Adrenal gland (tissue), 12 donors: ENCODE measurements around the gene SMIM15. TPM values are rescaled to one million over a fixed set of nuclear protein-coding genes. Genes with fewer than 3 reads are reported as not detected.

Experiments
- DNase-seq, 7 donors: peaks; one replicate each; pipeline ENCODE4 v3.0.0-alpha.2; 2019 to 2020
- H3K27ac ChIP-seq, 5 donors: fragments of 200-600 bp; sonication (generic) in 4 of 5; 1 replicate in 3 of 5; 2 replicates in 2 of 5; pipeline versions ENCODE4 v1.5.1 to v1.8.0; 2016 to 2020; ENCODE audit warnings: mild to moderate bottlenecking in 1 of 5
- H3K27me3 ChIP-seq: fragments of 200-600 bp; 2 replicates; pipeline ENCODE4 v1.8.0; 2021
- H3K36me3 ChIP-seq, 2 donors: fragments of 200-600 bp; replicated peaks in 1 of 2; 1 replicate in 1 of 2; 2 replicates in 1 of 2; pipeline versions ENCODE4 v1.5.1 to v1.8.0; 2018 to 2022
- H3K4me1 ChIP-seq, 2 donors: fragments of 200-600 bp; replicated peaks in 1 of 2; 1 replicate in 1 of 2; 2 replicates in 1 of 2; pipeline versions ENCODE4 v1.5.1 to v1.8.0; 2018 to 2021
- H3K4me3 ChIP-seq, 4 donors: fragments of 200-600 bp; sonication (generic) in 3 of 4; one replicate each; pipeline ENCODE4 v1.5.1; 2016 to 2018
- H3K9me3 ChIP-seq, 3 donors: fragments of 200-600 bp; sonication (generic) in 1 of 3; replicated peaks in 1 of 3; 1 replicate in 2 of 3; 2 replicates in 1 of 3; pipeline versions ENCODE4 v1.5.1 to v1.8.0; 2016 to 2021
- POLR2A ChIP-seq, 2 donors: fragments of 450-650 bp; IDR thresholded peaks; one replicate each; pipeline ENCODE4 v1.6.1; 2017; ENCODE audit warnings: antibody characterized with exemption in 2 of 2, mild to moderate bottlenecking in 2 of 2, moderate library complexity in 1 of 2
- WGBS, 4 donors: extraction: QIAGEN DNeasy Blood & Tissue Kit in 2 of 4; methylation state at CpG; one replicate each; pipeline versions ENCODE4 v1.1.5 to v1.1.7; 2013 to 2017; 5-methylcytosine and 5-hydroxymethylcytosine counted together
- intact Hi-C, 2 donors: fragments of 100-400 bp; cut with DNase I; formaldehyde crosslinking; loops; one replicate each; pipeline versions ENCODE4 v1.14.1 to v1.15.0; 2022 to 2023
- polyA plus RNA-seq, 3 donors: library from polyadenylated mRNA; stranded (reverse); fragments of 200-250 nt in 2 of 3; fragments of 350-450 nt in 1 of 3; fragmentation: Illumina TruSeq in 1 of 3; extraction: RNeasy Lipid Tissue Mini Kit (QIAGEN cat#74804) in 1 of 3; gene quantifications; one replicate each; pipeline ENCODE4 v1.2.3, GENCODE V29; 2013 to 2014
- total RNA-seq, 9 donors: library from RNA; depleted of rRNA in 4 of 9; stranded (reverse); fragments of >200 nt in 4 of 9; fragments of 120-200 nt in 1 of 9; fragmentation: NEBNext Ultra II Directional in 1 of 9; extraction: Animal tissue kit (Norgen Biotek cat#: 25700) in 1 of 9; gene quantifications; one replicate each; pipeline versions ENCODE4 v1.1.0 to v1.2.4, GENCODE V29; 2013 to 2023
- TF ChIP-seq, protein P1 (sequence below), 6 experiments: fragments of 450-650 bp in 4 of 6; fragments of 200-600 bp in 2 of 6; sonication (generic) in 1 of 6; IDR thresholded peaks; 1 replicate in 5 of 6; 2 replicates in 1 of 6; pipeline versions ENCODE4 v1.5.1 to v1.8.0; 2016 to 2021; ENCODE audit warnings: antibody characterized with exemption in 6 of 6, mild to moderate bottlenecking in 2 of 6, moderate library complexity in 1 of 6
- donor health status: healthy with polysubstance abuse.
- donor health status: Bipolar disorder and iron deficiency.
- donor health status: DM: yes; HTN: yes; CAD: no.
- donor health status: DM: no; HTN: no; CAD: no.
- donor health status: DM: no; HTN: no; CAD: no.
- donor health status: DM: yes; HTN: yes; CAD: no.

The SMIM15 gene
- total and polyA plus RNA-seq, 12 donors, result 19.1 to 83.9 (median 50.3) TPM

GRCh38 chr5:61137835-61138234 lies 24.4 kb downstream of the SMIM15 start:
- Histone ChIP-seq H3K4me3 (no peak overlapping the region), H3K36me3 (no peaks in the 10 kb centered on the region), H3K4me1 (no peaks in the 10 kb centered on the region), H3K9me3 (no peaks in the 10 kb centered on the region), H3K27me3 (no peaks in the 10 kb centered on the region), H3K27ac (no peak overlapping the region)
- TF ChIP-seq POLR2A (IDR thresholded peaks at IDR 0.05), result no peak
- TF ChIP-seq, protein P1, sequence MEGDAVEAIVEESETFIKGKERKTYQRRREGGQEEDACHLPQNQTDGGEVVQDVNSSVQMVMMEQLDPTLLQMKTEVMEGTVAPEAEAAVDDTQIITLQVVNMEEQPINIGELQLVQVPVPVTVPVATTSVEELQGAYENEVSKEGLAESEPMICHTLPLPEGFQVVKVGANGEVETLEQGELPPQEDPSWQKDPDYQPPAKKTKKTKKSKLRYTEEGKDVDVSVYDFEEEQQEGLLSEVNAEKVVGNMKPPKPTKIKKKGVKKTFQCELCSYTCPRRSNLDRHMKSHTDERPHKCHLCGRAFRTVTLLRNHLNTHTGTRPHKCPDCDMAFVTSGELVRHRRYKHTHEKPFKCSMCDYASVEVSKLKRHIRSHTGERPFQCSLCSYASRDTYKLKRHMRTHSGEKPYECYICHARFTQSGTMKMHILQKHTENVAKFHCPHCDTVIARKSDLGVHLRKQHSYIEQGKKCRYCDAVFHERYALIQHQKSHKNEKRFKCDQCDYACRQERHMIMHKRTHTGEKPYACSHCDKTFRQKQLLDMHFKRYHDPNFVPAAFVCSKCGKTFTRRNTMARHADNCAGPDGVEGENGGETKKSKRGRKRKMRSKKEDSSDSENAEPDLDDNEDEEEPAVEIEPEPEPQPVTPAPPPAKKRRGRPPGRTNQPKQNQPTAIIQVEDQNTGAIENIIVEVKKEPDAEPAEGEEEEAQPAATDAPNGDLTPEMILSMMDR (IDR thresholded peaks at IDR 0.05), result no peak
- intact Hi-C loops, result no loop called here
- WGBS, 4 donors, result 89 to 100% (median 93%) methylated on average over 1 of the region's 1 CpG
- no peak for DNase-seq

GRCh38 chr5:61132559-61132958 lies 29.7 kb downstream of the SMIM15 start:
- Histone ChIP-seq H3K4me1 (no peaks in the 10 kb centered on the region), H3K4me3 (no peak overlapping the region), H3K9me3 (no peaks in the 10 kb centered on the region), H3K27me3 (no peaks in the 10 kb centered on the region), H3K27ac (no peak overlapping the region), H3K36me3 (no peaks in the 10 kb centered on the region)
- TF ChIP-seq, protein P1 (IDR thresholded peaks at IDR 0.05), result no peak
- no peak for TF ChIP-seq POLR2A (IDR thresholded peaks at IDR 0.05)
- 82 to 90% (median 90%) methylated on average over 1 of the region's 1 CpG for WGBS, 4 donors
- intact Hi-C loops, result no loop called here
- DNase-seq, result no peak

DNA sequence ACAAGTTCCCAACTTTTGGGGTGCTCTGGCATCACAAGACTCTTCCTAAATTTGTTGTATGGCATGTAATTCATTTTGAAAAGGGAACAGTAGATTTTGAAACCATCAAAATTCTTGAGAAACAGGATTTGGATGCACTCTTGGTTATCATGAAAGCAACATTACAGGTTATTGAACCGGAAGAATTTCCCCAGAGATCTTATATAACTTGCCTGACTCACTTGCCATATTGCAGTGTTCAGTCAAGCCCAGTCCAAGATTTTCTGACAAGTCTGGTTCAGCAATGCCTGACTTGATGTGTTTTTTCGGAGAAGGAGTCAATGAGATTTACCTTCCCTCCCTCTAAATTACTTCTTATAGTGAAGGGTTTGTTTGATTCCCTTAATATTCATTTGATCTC lies 32.0 kb downstream of the SMIM15 start:
- intact Hi-C loops, result no loop called here
- no peak overlapping the region for H3K4me3 ChIP-seq
- no peak for DNase-seq
- H3K9me3 ChIP-seq, result no peaks in the 10 kb centered on the region
- TF ChIP-seq POLR2A (IDR thresholded peaks at IDR 0.05), result no peak
- TF ChIP-seq, protein P1 (IDR thresholded peaks at IDR 0.05), result no peak
- no peaks in the 10 kb centered on the region for H3K36me3 ChIP-seq
- 76 to 85% (median 79%) methylated on average over 2 of the region's 2 CpGs for WGBS, 4 donors
- no peaks in the 10 kb centered on the region for H3K4me1 ChIP-seq
- H3K27me3 ChIP-seq, result no peaks in the 10 kb centered on the region
- no peak overlapping the region for H3K27ac ChIP-seq

DNA sequence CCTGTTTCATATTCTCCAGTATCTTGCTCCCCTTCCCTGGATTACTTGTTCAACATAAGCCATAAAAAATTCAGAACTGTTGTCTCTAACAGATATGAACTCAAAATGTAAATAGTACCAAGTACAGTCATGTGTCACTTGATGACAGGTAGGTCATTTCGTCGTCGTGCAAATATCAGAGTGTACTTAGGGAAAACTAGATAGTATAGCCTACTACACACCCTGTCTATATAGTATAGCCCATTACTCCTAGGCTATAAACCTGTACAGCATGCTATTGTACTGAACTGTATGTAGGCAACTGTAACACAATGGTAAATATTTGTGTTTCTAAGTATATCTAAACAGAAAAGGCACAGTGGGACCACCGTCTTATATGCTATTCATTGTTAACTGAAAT lies 39.1 kb downstream of the SMIM15 start:
- no peak for DNase-seq
- no peak for TF ChIP-seq POLR2A (IDR thresholded peaks at IDR 0.05)
- TF ChIP-seq, protein P1 (IDR thresholded peaks at IDR 0.05), result no peak
- peaks cover 0 to 5% of the 10 kb centered on the region in 2 donors for H3K4me1 ChIP-seq
- H3K27me3 ChIP-seq, result no peaks in the 10 kb centered on the region
- H3K9me3 ChIP-seq, result no peaks in the 10 kb centered on the region
- intact Hi-C loops, result no loop called here
- WGBS, 4 donors, result 91 to 96% (median 93%) methylated on average over 4 of the region's 4 CpGs
- no peaks in the 10 kb centered on the region for H3K36me3 ChIP-seq
- no peak overlapping the region for H3K27ac ChIP-seq
- H3K4me3 ChIP-seq, result no peak overlapping the region
